HepG2 (cell line): Measurements from ENCODE around the gene PRCD. TPM values are rescaled to one million over a fixed set of nuclear protein-coding genes. Genes with fewer than 3 reads are reported as not detected.

ENCODE experiments used
- CREB1 ChIP-seq, 2 experiments: fragments of 450-650 bp in 1 of 2; IDR thresholded peaks; 2 replicates each; pipeline ENCODE4 v1.6.1; 2016 to 2017; ENCODE audit warnings: control low read depth in 1 of 2, mild to moderate bottlenecking in 1 of 2, missing compliant biosample characterization in 1 of 2, missing genetic modification characterization in 1 of 2
- GABPB1 ChIP-seq: IDR thresholded peaks from 2 replicates; pipeline ENCODE4 v1.6.1; 2016; ENCODE audit warnings: mild to moderate bottlenecking, missing genetic modification reagents, moderate library complexity, missing compliant biosample characterization
- HDAC1 ChIP-seq: sonication (generic); formaldehyde crosslinking; IDR thresholded peaks from 2 replicates; pipeline ENCODE4 v1.5.1; 2020; ENCODE audit warnings: mild to moderate bottlenecking, missing genetic modification reagents
- KDM4B ChIP-seq: sonication (generic); formaldehyde crosslinking; IDR thresholded peaks from 2 replicates; pipeline ENCODE4 v1.4.0; 2020; ENCODE audit warnings: missing genetic modification reagents
- NAIF1 ChIP-seq: sonication (generic); formaldehyde crosslinking; IDR thresholded peaks from 2 replicates; pipeline ENCODE4 v1.5.0; 2020; ENCODE audit warnings: mild to moderate bottlenecking, missing genetic modification reagents, borderline replicate concordance
- ONECUT2 ChIP-seq: sonication (generic); formaldehyde crosslinking; IDR thresholded peaks from 2 replicates; pipeline ENCODE4 v1.4.0; 2020; ENCODE audit warnings: missing genetic modification reagents
- POLR2AphosphoS5 ChIP-seq: IDR thresholded peaks from 2 replicates; pipeline ENCODE4 v1.6.1; 2012; ENCODE audit warnings: low read depth, low read length
- SOX5 ChIP-seq: IDR thresholded peaks from 2 replicates; pipeline ENCODE4 v1.6.1; 2016; ENCODE audit warnings: borderline replicate concordance
- ZBTB34 ChIP-seq: sonication (generic); formaldehyde crosslinking; IDR thresholded peaks from 2 replicates; pipeline ENCODE4 v1.8.0; 2022; ENCODE audit warnings: mild to moderate bottlenecking, missing genetic modification reagents
- ZC3H13 ChIP-seq: sonication (generic); formaldehyde crosslinking; IDR thresholded peaks from 2 replicates; pipeline ENCODE4 v1.8.1; 2023; ENCODE audit warnings: mild to moderate bottlenecking, missing genetic modification reagents, moderate library complexity
- ZNF335 ChIP-seq: sonication (generic); formaldehyde crosslinking; IDR thresholded peaks from 2 replicates; pipeline ENCODE4 v1.4.0; 2020; ENCODE audit warnings: missing genetic modification reagents
- ZNF558 ChIP-seq: sonication (generic); formaldehyde crosslinking; IDR thresholded peaks from 2 replicates; pipeline ENCODE4 v1.9.0; 2022; ENCODE audit warnings: mild to moderate bottlenecking, missing genetic modification reagents, borderline replicate concordance
- ZNF7 ChIP-seq: IDR thresholded peaks from 2 replicates; pipeline ENCODE4 v1.6.1; 2016; ENCODE audit warnings: missing biosample characterization, missing genetic modification reagents
- polyA plus RNA-seq, 8 experiments: library from polyadenylated mRNA; depleted of rRNA in 3 of 8; stranded (reverse) in 7 of 8; unstranded in 1 of 8; fragments of >200 nt; fragmentation: Illumina TruSeq in 4 of 8; extraction: Trizol in 4 of 8; gene quantifications; 2 replicates each; pipeline versions ENCODE4 v1.2.1 to v1.2.3, GENCODE V29; 2011 to 2016; ENCODE audit warnings: low read depth in 4 of 8, missing spikeins in 1 of 8, mixed read lengths in 1 of 8; ENCODE audit not compliant: insufficient read depth in 1 of 8
- total RNA-seq, 5 experiments: library from RNA; depleted of rRNA; stranded (reverse); fragments of >200 nt; fragmentation: Illumina TruSeq; extraction: Trizol; gene quantifications; 2 replicates each; pipeline ENCODE4 v1.2.3, GENCODE V29; 2016; ENCODE audit warnings: low read depth in 1 of 5
- TF ChIP-seq, protein P1 (sequence below): IDR thresholded peaks from 2 replicates; pipeline ENCODE4 v1.6.1; 2016
- TF ChIP-seq, protein P2 (sequence below): sonication (generic); formaldehyde crosslinking; conservative IDR thresholded peaks from 2 replicates; pipeline ENCODE4 v1.8.0; 2022; ENCODE audit warnings: mild to moderate bottlenecking, moderate library complexity, missing genetic modification reagents
- TF ChIP-seq, protein P3 (sequence below): sonication (generic); formaldehyde crosslinking; IDR thresholded peaks from 2 replicates; pipeline ENCODE4 v1.5.0; 2020; ENCODE audit warnings: mild to moderate bottlenecking, missing genetic modification reagents

The PRCD gene
- total and polyA plus RNA-seq, 2 of the 13 experiments (the other 11 are each of a cell fraction or from before 2014, with no cell fraction given) = 0.51 TPM; not detected in 1

- TF ChIP-seq, protein P1, sequence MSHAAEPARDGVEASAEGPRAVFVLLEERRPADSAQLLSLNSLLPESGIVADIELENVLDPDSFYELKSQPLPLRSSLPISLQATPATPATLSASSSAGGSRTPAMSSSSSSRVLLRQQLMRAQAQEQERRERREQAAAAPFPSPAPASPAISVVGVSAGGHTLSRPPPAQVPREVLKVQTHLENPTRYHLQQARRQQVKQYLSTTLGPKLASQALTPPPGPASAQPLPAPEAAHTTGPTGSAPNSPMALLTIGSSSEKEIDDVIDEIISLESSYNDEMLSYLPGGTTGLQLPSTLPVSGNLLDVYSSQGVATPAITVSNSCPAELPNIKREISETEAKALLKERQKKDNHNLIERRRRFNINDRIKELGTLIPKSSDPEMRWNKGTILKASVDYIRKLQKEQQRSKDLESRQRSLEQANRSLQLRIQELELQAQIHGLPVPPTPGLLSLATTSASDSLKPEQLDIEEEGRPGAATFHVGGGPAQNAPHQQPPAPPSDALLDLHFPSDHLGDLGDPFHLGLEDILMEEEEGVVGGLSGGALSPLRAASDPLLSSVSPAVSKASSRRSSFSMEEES (CRISPR knock-in tag) = peak; percentile 60
- TF ChIP-seq ZNF558 (peak; percentile 48; the same call in 1 of the 2 replicates), HDAC1 (peak; percentile 64), ONECUT2 (CRISPR knock-in tag) (no peak), NAIF1 (peak; percentile 75; the same call in 1 of the 2 replicates), ZBTB34 (peak; percentile 64; the same call in 1 of the 2 replicates), ZNF7 (no peak), ZC3H13 (CRISPR knock-in tag) (peak; percentile 72; the same call in 1 of the 2 replicates), CREB1 (IDR thresholded peaks at IDR 0.05) (no peak), CREB1 (CRISPR knock-in tag; IDR thresholded peaks at IDR 0.05) (peak; percentile 69), SOX5 (CRISPR knock-in tag) (peak; percentile 84), ZNF335 (peak; percentile 84), KDM4B (CRISPR knock-in tag) (peak; percentile 69; the same call in 1 of the 2 replicates), POLR2AphosphoS5 (peak; percentile 66), GABPB1 (peak; percentile 69; the same call in 1 of the 2 replicates)
- TF ChIP-seq, protein P2, sequence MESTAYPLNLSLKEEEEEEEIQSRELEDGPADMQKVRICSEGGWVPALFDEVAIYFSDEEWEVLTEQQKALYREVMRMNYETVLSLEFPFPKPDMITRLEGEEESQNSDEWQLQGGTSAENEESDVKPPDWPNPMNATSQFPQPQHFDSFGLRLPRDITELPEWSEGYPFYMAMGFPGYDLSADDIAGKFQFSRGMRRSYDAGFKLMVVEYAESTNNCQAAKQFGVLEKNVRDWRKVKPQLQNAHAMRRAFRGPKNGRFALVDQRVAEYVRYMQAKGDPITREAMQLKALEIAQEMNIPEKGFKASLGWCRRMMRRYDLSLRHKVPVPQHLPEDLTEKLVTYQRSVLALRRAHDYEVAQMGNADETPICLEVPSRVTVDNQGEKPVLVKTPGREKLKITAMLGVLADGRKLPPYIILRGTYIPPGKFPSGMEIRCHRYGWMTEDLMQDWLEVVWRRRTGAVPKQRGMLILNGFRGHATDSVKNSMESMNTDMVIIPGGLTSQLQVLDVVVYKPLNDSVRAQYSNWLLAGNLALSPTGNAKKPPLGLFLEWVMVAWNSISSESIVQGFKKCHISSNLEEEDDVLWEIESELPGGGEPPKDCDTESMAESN = 0 out of 2 replicates have a peak, but pooled peaks have one; percentile 39
- TF ChIP-seq, protein P3, sequence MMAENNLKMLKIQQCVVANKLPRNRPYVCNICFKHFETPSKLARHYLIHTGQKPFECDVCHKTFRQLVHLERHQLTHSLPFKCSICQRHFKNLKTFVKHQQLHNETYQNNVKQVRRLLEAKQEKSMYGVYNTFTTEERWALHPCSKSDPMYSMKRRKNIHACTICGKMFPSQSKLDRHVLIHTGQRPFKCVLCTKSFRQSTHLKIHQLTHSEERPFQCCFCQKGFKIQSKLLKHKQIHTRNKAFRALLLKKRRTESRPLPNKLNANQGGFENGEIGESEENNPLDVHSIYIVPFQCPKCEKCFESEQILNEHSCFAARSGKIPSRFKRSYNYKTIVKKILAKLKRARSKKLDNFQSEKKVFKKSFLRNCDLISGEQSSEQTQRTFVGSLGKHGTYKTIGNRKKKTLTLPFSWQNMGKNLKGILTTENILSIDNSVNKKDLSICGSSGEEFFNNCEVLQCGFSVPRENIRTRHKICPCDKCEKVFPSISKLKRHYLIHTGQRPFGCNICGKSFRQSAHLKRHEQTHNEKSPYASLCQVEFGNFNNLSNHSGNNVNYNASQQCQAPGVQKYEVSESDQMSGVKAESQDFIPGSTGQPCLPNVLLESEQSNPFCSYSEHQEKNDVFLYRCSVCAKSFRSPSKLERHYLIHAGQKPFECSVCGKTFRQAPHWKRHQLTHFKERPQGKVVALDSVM (CRISPR knock-in tag) = peak; percentile 10; the same call in 1 of the 2 replicates
Observed at GRCh38 chr17:76550712-76551615, 11.1 kb downstream of the PRCD start (continued).
